IPS-18a (cell line): ENCODE results near the gene POU2F1.

Source experiments
- H3K27ac ChIP-seq: one replicate; pipeline ENCODE4 v1.5.1; 2013; ENCODE audit warnings: low read length
- H3K27me3 ChIP-seq: one replicate; pipeline ENCODE4 v1.6.1; 2013; ENCODE audit warnings: mild to moderate bottlenecking, low read length; ENCODE audit not compliant: control insufficient read depth, insufficient read depth
- H3K36me3 ChIP-seq: one replicate; pipeline ENCODE4 v1.6.1; 2013; ENCODE audit warnings: low read depth, low read length; ENCODE audit not compliant: control insufficient read depth
- H3K4me1 ChIP-seq: one replicate; pipeline ENCODE4 v1.6.1; 2013; ENCODE audit warnings: low read depth, low read length; ENCODE audit not compliant: control insufficient read depth
- H3K4me3 ChIP-seq: one replicate; pipeline ENCODE4 v1.5.1; 2013; ENCODE audit warnings: low read length
- H3K9ac ChIP-seq: one replicate; pipeline ENCODE4 v1.6.1; 2013; ENCODE audit warnings: mild to moderate bottlenecking, low read length, moderate library complexity
- H3K9me3 ChIP-seq: one replicate; pipeline ENCODE4 v1.6.1; 2013; ENCODE audit warnings: low read depth, low read length; ENCODE audit not compliant: control insufficient read depth

The POU2F1 gene

DNA sequence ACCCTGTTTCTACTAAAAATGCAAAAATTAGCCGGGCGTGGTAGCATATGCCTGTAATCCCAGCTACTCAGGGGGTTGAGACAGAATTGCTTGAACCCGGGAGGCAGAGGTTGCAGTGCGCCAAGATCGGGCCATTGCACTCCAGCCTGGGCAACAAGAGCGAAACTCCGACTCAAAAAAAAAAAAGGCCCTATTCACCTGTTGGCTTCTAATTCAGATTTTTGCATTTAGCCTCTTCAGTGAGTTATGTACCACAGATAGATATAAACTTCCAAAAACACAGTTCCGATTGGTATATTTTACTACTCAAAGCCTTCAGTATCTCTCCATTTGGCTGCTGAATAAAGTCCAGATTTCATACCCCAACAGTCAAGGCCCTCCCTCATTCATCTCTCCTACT lies 42.7 kb downstream of the POU2F1 start:
- Histone ChIP-seq H3K9me3 (no peaks in the 10 kb centered on the region), H3K27me3 (no peaks in the 10 kb centered on the region), H3K4me3 (no peak overlapping the region), H3K9ac (no peak overlapping the region), H3K27ac (no peak overlapping the region), H3K4me1 (peaks cover 9% of the 10 kb centered on the region), H3K36me3 (no peaks in the 10 kb centered on the region)

DNA sequence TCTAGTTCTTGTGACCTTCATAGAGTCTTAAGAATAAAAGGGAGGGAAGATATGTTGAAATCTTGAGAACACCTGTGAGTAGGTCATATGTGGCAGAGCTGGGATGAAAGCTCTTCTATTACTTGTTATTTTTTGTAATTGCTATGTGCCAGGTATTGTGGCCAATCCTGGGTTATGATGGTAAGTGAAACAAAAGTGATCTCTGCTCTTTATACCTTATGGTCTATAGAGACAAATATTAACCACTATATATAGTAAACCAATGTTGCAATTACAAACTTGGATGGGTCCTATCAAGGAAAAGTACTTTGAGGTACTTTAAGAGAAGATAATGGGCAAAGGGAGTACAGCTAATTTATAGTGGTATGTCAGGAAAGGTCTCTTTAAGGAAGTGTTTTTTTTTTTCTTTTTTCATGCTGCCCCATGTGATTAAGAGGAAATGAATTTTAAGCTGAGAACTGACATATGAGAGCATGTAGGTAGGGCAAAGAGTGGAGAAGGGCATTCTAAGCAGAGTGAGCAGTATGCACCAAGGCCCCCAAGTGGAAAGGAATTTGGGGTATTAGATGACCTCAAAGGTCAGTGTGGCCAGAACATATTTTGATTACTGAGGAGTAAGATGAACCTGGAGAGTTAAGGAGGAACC lies 43.3 kb downstream of the POU2F1 start:
- no peak overlapping the region for H3K9ac ChIP-seq
- no peaks in the 10 kb centered on the region for H3K36me3 ChIP-seq
- no peaks in the 10 kb centered on the region for H3K9me3 ChIP-seq
- H3K27me3 ChIP-seq, result no peaks in the 10 kb centered on the region
- no peak overlapping the region for H3K4me3 ChIP-seq
- peaks cover 15% of the 10 kb centered on the region for H3K4me1 ChIP-seq
- no peak overlapping the region for H3K27ac ChIP-seq

DNA sequence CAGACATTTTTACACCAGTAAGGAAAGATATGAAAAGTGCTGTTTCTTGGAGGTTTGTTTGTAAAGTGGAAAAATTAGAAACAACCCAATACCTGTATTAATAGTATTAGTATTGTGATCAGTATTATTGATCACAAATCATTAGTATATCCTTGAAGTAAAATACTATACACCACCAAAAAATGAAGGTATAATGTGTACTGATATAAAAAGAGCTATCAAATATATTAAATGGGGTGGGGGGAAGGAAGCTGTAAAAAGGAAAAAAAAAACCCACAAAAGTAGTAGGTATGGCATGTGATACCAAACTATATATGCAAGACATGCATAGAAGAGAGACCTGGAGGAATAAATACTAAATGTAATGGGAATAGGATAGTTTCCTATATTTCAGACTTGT lies 46.3 kb downstream of the POU2F1 start:
- no peak overlapping the region for H3K4me3 ChIP-seq
- no peak overlapping the region for H3K9ac ChIP-seq
- H3K4me1 ChIP-seq, result peaks cover 35% of the 10 kb centered on the region
- no peaks in the 10 kb centered on the region for H3K27me3 ChIP-seq
- H3K27ac ChIP-seq, result no peak overlapping the region
- H3K36me3 ChIP-seq, result no peaks in the 10 kb centered on the region
- H3K9me3 ChIP-seq, result no peaks in the 10 kb centered on the region

DNA sequence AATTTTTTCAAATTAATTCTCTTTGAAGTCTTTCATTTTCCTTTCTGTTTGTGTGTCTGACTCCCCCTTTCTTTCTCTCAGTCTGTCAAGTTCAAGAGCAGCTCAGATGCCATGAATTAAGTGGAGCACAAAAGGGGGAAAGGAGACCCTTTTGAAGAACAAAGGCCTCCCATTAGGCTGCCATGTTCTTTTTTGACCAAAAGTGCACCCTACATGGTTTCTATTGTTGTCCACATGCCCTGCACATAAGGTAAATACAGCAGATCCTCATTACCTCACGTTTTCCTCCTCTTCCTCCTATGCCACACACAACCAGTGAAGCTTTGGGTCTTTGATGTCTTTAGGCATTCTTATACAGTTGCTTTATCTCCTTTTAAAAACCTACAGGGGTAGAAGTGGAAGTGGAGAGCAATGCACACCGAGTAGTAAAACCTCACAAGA lies 47.7 kb downstream of the POU2F1 start:
- H3K27me3 ChIP-seq, result no peaks in the 10 kb centered on the region
- peaks cover 43% of the 10 kb centered on the region for H3K4me1 ChIP-seq
- no peaks in the 10 kb centered on the region for H3K9me3 ChIP-seq
- peak overlapping the region; percentile 27 for H3K27ac ChIP-seq
- no peaks in the 10 kb centered on the region for H3K36me3 ChIP-seq
- no peak overlapping the region for H3K4me3 ChIP-seq
- no peak overlapping the region for H3K9ac ChIP-seq

DNA sequence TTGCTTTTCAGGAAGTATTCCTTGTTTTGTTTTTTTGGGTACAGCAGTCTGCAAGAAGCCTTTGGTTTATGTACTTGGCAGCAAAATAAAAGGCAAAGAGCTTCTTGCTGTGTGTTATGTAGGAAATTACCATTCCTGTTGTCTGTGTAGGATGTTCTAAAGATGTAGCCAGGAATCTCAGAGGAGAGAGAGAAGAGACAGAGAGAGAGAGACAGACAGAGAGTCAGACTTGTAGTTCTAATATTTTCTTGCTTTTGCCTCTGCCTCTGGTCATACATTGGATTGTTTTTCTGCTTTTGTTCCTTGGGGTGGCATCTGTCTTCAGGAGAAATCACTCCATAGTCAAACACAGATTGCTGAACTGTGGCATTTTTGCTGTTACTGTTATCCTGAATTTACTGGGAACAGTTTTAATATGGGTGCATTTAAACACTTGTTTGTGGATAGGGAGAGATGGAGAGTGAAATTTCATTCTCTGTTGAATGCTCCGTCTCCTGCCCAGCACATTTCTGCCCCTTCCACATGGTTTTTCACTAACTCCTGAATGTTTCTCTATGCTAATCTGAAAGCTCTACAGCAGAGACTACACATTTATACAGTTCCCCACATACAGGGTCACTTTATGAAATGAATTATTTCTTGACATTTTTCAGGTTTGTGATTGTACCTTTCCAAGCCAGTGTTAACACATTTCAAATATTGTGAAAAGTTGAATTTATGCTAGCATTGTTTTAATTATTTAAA lies 49.8 kb downstream of the POU2F1 start:
- H3K4me3 ChIP-seq, result no peak overlapping the region
- peaks cover 38% of the 10 kb centered on the region for H3K4me1 ChIP-seq
- H3K27me3 ChIP-seq, result no peaks in the 10 kb centered on the region
- no peaks in the 10 kb centered on the region for H3K36me3 ChIP-seq
- H3K9me3 ChIP-seq, result no peaks in the 10 kb centered on the region
- no peak overlapping the region for H3K9ac ChIP-seq
- H3K27ac ChIP-seq, result no peak overlapping the region

DNA sequence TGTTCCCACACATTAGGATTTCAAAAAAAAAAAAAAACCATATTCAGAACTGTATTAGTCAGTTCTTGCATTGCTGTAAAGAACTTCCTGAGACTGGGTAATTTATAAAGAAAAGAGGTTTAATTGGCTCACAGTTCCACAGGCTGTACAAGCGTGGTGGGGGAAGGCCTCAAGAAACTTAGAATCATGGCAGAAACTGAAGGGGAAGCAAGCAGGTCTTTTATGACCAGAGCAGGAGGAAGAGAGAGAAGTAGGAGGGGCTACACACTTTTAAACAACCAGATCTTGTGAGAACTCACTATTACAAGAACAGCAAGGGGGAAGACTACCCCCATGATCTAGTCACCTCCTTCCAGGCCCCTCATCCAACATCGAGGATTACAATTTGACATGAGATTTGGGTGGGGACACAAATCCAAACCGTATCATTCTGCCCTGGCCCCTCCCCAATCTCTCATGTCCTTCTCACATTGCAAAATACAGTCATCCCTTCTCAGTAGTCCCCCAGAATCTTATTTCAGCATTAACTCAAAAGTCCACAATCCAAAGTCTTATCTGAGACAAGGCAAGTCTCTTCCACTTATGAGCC lies 51.8 kb downstream of the POU2F1 start:
- no peak overlapping the region for H3K9ac ChIP-seq
- H3K4me1 ChIP-seq, result peaks cover 38% of the 10 kb centered on the region
- no peaks in the 10 kb centered on the region for H3K36me3 ChIP-seq
- H3K4me3 ChIP-seq, result no peak overlapping the region
- no peaks in the 10 kb centered on the region for H3K9me3 ChIP-seq
- no peaks in the 10 kb centered on the region for H3K27me3 ChIP-seq
- no peak overlapping the region for H3K27ac ChIP-seq

DNA sequence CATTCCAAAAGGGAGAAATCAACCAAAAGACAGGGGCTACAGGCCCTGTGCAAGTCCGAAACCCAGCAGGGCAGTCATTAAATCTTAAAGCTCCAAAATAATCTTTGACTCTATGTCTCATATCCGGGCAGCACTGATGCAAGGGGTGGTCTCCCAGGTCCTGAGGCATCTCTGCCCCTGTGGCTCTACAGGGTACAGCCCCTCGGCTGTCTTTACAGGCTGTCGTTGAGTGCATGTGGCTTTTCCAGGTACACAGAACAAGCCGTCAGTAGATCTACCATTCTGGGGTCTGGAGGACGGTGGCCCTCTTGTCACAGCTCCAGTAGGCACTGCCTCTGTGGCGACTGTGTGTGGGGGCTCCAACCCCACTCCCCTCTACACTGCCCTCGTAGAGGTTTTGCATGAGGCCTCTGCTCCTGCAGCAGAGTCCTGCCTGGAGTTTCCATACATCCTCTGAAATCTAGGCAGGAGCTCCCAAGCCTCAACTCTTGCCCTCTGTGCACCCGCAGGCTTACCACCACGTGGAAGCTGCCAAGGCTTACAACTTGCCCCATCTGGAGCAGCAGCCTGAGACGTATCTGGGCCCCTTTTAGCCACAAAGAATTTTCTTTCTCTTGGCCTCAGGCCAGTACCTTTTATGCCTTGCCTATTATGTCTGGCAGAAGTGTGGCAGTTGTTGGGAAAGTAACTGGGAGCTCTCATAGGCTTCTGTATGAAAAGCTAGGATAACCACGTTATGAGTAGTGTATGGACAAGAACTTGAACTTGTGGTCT lies 52.5 kb downstream of the POU2F1 start:
- Histone ChIP-seq H3K4me1 (peaks cover 37% of the 10 kb centered on the region), H3K27me3 (no peaks in the 10 kb centered on the region), H3K36me3 (no peaks in the 10 kb centered on the region), H3K9ac (no peak overlapping the region), H3K27ac (no peak overlapping the region), H3K9me3 (no peaks in the 10 kb centered on the region), H3K4me3 (no peak overlapping the region)

DNA sequence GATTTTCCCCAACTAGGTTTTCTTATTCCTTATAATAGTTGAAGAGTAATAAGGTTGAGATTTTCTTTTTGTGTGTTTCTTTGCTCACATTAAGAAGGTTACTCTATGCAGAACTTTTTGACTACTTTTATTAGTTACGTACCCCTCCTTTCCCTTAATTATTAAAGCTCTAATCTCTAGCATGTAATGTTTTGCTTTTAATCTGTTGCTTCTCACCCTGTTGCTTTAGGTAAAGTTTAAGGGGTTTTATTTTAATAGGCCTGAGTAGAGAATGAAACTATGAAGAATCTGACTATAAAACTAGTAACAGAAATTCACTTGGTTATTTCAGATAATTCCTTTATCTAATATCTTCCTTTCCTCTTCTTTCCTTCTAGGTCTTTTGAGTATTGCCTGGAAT lies 53.4 kb downstream of the POU2F1 start:
- Histone ChIP-seq H3K27ac (no peak overlapping the region), H3K9ac (no peak overlapping the region), H3K27me3 (no peaks in the 10 kb centered on the region), H3K4me1 (peaks cover 29% of the 10 kb centered on the region), H3K36me3 (no peaks in the 10 kb centered on the region), H3K4me3 (no peak overlapping the region), H3K9me3 (no peaks in the 10 kb centered on the region)

DNA sequence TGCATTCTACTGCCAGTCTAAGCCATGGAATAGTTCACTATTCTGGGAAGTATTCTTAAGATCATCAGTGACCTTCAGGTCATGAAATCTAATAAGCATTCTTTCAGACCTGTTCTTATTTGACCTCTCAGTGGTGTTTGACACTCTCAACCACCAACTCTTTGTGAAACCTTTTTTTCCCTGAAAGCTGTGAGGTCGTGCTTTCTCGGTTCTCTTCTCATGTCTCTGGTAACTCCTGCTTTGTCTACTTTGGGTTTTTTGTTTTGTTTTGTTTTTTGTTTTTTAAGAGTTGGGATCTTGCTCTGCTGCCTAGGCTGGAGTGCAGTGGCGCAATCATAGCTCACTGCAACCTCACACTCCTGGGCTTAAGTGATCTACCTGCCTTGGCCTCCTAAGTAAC lies 56.3 kb downstream of the POU2F1 start:
- no peaks in the 10 kb centered on the region for H3K27me3 ChIP-seq
- H3K9ac ChIP-seq, result no peak overlapping the region
- no peak overlapping the region for H3K27ac ChIP-seq
- H3K4me1 ChIP-seq, result peaks cover 10% of the 10 kb centered on the region
- H3K9me3 ChIP-seq, result no peaks in the 10 kb centered on the region
- no peak overlapping the region for H3K4me3 ChIP-seq
- H3K36me3 ChIP-seq, result no peaks in the 10 kb centered on the region

DNA sequence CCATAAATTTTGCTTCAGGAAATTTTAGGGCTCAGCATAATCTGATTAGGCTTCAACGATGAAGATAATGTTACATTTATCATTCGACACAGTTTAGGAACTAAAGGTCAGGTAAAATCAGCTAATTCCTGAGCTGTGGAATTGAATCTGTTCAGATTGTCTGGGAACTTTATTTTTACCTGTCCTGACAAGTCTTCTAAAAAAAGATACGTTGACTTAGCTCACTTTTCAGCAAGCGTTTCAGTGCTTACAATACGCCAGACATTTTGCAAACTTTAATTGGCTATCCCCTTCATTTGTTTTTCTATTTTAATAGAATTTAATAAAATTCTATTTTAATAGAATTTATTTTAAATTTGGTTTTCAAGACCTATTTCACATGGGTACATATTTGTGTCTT lies 57.8 kb downstream of the POU2F1 start:
- H3K4me3 ChIP-seq, result no peak overlapping the region
- no peaks in the 10 kb centered on the region for H3K9me3 ChIP-seq
- no peak overlapping the region for H3K9ac ChIP-seq
- H3K36me3 ChIP-seq, result no peaks in the 10 kb centered on the region
- no peaks in the 10 kb centered on the region for H3K27me3 ChIP-seq
- H3K4me1 ChIP-seq, result peaks cover 3% of the 10 kb centered on the region
- H3K27ac ChIP-seq, result no peak overlapping the region

DNA sequence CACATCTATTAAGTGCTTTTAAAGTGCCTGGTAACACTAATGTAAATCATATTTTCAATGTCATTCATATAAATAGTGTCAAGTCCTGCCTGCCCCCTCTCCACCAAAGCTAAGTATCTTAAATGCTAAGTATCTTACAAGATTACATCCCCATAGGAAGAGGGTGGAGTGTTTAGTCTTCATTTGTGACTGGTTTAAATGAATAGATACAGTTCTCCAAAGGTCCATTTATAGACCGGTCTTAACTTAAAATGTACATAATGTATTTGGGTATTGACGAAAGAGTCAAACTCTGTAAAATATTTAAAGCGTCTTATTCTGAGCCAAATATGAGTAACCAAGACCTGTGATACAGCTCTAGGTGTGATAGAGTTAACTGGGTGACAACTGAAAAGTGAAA lies 60.2 kb downstream of the POU2F1 start:
- H3K27me3 ChIP-seq, result no peaks in the 10 kb centered on the region

More for the DNA sequence above, 60.2 kb downstream of the POU2F1 start:
- no peak overlapping the region for H3K27ac ChIP-seq
- no peak overlapping the region for H3K9ac ChIP-seq
- no peak overlapping the region for H3K4me3 ChIP-seq
- no peaks in the 10 kb centered on the region for H3K4me1 ChIP-seq
- H3K36me3 ChIP-seq, result no peaks in the 10 kb centered on the region
- H3K9me3 ChIP-seq, result no peaks in the 10 kb centered on the region
